Effector CD4-positive, alpha-beta T cell (primary cell): ENCODE results near the gene TEAD2.
"Not testable (repeated sequence)": the region's sequence is repeated elsewhere in the genome, so short reads cannot be mapped to it uniquely, and the experiment has no call there.

Source experiments
- DNase-seq: peaks from one replicate; pipeline ENCODE4 v3.0.0-alpha.2; 2020

TEAD2 gene

GRCh38 chr19:49347191-49347590 lies 15.0 kb downstream of the TEAD2 start:
- DNase-seq = no peak

- DNase-seq = no peak
Measured at GRCh38 chr19:49344505-49345423, 17.5 kb downstream of the TEAD2 start.

- no peak for DNase-seq
Measured at GRCh38 chr19:49343123-49343522, 19.1 kb downstream of the TEAD2 start.

- no peak for DNase-seq
Measured at GRCh38 chr19:49342291-49342721, 19.9 kb downstream of the TEAD2 start.

- DNase-seq = no peak
Measured at GRCh38 chr19:49340865-49341718, 21.1 kb downstream of the TEAD2 start.

GRCh38 chr19:49340069-49340864 lies 21.9 kb downstream of the TEAD2 start:
- DNase-seq = no peak

GRCh38 chr19:49339301-49340068 lies 22.7 kb downstream of the TEAD2 start:
- no peak for DNase-seq

GRCh38 chr19:49338691-49339300 lies 23.4 kb downstream of the TEAD2 start:
- DNase-seq = no peak

- no peak for DNase-seq
Measured at GRCh38 chr19:49338023-49338677, 24.1 kb downstream of the TEAD2 start.

- no peak for DNase-seq
Measured at GRCh38 chr19:49337267-49338022, 24.8 kb downstream of the TEAD2 start.

- DNase-seq = no peak
Measured at GRCh38 chr19:49336482-49337266, 25.5 kb downstream of the TEAD2 start.

GRCh38 chr19:49335784-49336481 lies 26.3 kb downstream of the TEAD2 start:
- DNase-seq = peak; percentile 14

- DNase-seq = peak; percentile 38
Measured at GRCh38 chr19:49335071-49335783, 27.0 kb downstream of the TEAD2 start, which contains the start of gene CD37. Gene CD37, plus strand, starts transcription at chr19:49335406. Its CDS starts 135 bp downstream, at chr19:49335541.

- DNase-seq = peak; percentile 57
Measured at GRCh38 chr19:49333811-49334288, 28.4 kb downstream of the TEAD2 start.

- DNase-seq = no peak
Measured at GRCh38 chr19:49333418-49333805, 28.8 kb downstream of the TEAD2 start.

- not testable (repeated sequence) for DNase-seq
Measured at GRCh38 chr19:49332691-49333417, 29.4 kb downstream of the TEAD2 start.

- DNase-seq = peak; percentile 48
Measured at GRCh38 chr19:49331616-49332055, 30.6 kb downstream of the TEAD2 start.
